ENCODE measurements around the gene IQCM.

GRCh38 chr4:149549911-149550310 is 265.7 kb downstream of the IQCM start:
- TF ChIP-seq GATA2 (IDR thresholded peaks at IDR 0.05; ENCODE audit: low read depth, low read length) = no peak
- TF ChIP-seq GATA3 (IDR thresholded peaks at IDR 0.05; ENCODE audit: low read depth, low read length) = no peak
